Stimulated activated memory B cell treated with anti-CD40 and anti-IgM and Interleukin-4, amounts not matched to agents 10 μg/mL and 1 μg/mL and 100 μg/mL, for 72 hours (primary cell): ENCODE results near the gene AMH.

Source experiments
- ATAC-seq: fragments of 150-1000 bp; cut with Tn5 transposase; 2 replicates; pipeline ENCODE4 v1.10.0; 2021
- H3K27ac Mint-ChIP-seq: one replicate; pipeline ENCODE4 v1.8.0; 2022; ENCODE audit warnings: mild to moderate bottlenecking, mixed read lengths
- H3K27me3 Mint-ChIP-seq: one replicate; pipeline ENCODE4 v1.8.0; 2022; ENCODE audit warnings: mixed read lengths
- H3K36me3 Mint-ChIP-seq: one replicate; pipeline ENCODE4 v1.8.0; 2022; ENCODE audit warnings: mixed read lengths
- H3K4me1 Mint-ChIP-seq: one replicate; pipeline ENCODE4 v1.8.0; 2022; ENCODE audit warnings: mixed read lengths
- H3K4me3 Mint-ChIP-seq: one replicate; pipeline ENCODE4 v1.8.0; 2022; ENCODE audit warnings: mild to moderate bottlenecking, moderate library complexity, mixed read lengths
- H3K9me3 Mint-ChIP-seq: one replicate; pipeline ENCODE4 v1.8.0; 2022; ENCODE audit warnings: mixed read lengths

The AMH gene

DNA sequence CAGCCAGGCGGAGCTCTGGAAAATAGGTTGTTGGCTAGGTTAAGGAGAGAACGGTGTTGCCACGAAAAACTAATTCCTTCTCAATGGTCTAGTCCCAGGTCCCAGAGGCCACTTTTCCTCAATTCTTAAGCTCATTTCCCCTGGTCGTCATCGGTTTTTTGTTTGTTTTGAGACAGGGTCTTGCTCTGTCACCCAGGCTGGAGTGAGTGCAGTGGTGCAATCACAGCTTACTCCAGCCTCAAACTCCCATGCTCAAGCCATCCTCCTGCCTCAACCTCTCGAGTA, 11.3 kb upstream of the AMH start:
- H3K9me3 Mint-ChIP-seq = no peaks in the 10 kb centered on the region
- ATAC-seq = no peak
- H3K4me1 Mint-ChIP-seq = peaks cover 81% of the 10 kb centered on the region
- H3K36me3 Mint-ChIP-seq = peaks cover 45% of the 10 kb centered on the region
- H3K27ac Mint-ChIP-seq = peak overlapping the region; percentile 91
- H3K27me3 Mint-ChIP-seq = no peaks in the 10 kb centered on the region
- H3K4me3 Mint-ChIP-seq = peak overlapping the region; percentile 86

DNA sequence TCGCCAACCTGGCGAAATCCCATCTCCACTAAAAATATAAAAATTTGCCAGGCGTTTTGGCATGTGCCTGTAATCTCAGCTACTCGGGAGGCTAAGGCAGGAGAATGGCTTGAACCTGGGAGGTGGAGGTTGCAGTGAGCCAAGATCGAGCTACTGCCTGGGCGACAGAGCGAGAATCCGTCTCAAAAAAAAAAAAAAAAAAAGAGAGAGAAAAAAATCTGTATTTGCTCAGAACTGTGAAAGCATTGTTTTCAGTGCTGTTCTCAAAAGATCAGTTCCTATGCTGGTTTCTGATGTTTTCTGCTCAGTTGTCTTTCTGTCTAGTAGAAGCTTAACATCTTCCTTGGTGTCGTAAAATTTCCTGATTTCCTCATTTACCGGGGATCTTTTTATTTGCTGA, 9.9 kb upstream of the AMH start:
- Mint-ChIP-seq H3K4me3 (peak overlapping the region; percentile 86), H3K36me3 (peaks cover 46% of the 10 kb centered on the region), H3K9me3 (no peaks in the 10 kb centered on the region), H3K4me1 (peaks cover 74% of the 10 kb centered on the region), H3K27ac (peak overlapping the region; percentile 91), H3K27me3 (no peaks in the 10 kb centered on the region)
- no peak for ATAC-seq

DNA sequence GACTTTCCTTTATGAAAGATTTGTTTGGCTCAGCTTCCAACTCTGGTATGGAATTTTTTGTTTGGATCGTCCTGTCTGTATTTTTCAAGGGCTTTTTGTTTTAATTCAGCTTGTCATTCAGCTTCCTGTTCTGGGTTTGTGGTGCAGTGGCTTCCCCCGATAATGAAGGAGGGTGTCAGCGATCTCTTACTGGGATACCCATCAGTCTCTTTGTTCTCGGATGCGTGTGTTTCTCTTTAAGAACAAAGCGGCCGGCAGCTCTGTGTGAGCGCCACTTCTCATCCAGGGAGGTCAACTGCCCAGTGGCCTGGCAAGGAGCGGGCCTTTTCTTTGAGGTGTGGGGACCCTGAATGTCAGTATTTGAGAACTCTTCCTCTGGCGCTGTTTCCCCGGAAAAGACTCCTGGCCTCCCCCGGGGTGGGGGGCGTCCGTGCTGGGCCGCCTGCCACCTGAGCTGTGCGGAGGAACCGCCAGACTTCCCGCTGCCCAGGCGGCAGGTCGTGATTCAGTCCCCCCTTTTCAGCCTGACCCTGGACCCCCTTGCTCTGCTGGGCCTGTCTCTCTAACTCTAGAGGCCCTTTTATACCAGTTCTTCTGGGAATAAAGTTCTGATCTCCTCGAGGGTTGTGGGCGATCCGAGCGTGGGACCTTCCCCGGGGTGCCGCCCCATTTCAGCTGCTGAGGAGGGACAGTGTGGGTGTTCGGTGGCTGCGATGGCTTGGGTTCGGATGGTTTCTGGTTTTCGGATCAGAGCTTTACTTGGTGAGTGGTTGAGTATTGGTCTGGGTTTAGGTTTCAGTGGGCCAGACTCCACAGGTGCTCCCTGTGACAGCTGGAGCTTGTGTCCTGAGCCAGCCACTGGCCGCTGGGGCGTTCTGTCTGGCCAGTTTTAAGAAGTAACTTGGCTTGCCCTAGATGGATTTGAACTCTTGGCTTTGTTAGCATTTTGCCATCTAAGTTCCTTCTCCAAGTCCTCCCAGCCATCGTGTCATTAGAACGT, 9.1 kb upstream of the AMH start:
- Mint-ChIP-seq H3K27me3 (no peaks in the 10 kb centered on the region), H3K4me1 (peaks cover 65% of the 10 kb centered on the region), H3K36me3 (peaks cover 52% of the 10 kb centered on the region), H3K27ac (peak overlapping the region; percentile 91), H3K9me3 (no peaks in the 10 kb centered on the region), H3K4me3 (peak overlapping the region; percentile 86)
- no peak for ATAC-seq

DNA sequence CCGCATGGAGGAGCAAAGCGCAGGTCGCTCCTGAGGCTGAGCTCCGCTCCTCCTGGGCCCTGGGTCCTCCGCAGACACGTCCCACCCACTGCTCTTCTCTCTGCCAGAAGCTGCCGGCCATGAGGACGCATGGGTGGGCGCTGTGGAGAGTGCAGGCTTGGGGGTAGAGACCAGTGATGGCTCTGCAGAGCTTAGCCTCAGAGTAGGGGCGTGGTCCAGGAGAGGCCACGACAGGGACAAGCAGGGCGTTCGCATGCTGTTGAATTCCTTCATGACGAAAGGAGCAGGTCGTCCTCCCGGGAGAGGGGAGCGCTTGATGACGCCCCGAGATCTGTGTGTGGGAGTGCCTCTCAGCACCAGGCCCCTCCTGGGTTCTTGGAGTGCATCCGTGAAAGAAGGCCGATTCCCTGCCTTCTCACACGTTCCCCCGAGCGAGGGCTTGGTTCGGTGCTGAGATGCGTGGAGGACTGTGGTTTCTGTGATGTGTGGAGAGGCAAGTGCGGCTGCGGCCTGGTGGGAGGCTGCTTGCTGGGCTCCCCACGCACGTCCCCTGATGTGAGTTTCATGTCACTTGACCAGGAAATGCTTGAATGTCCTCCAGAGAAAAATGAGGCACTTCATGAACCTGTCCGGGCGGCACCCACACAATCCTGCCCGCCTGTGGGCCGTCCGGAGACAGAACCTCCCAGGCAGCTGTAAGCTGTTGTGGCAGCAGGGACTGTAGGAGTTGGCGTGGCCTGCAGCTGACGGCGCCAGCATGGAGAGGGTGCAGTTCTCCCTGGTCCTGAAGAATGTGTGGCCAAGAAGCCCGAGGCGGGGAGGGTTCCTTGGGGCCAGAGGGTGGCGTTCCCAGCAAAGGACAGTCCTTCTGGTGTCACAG, 8.0 kb upstream of the AMH start:
- Mint-ChIP-seq H3K36me3 (peaks cover 63% of the 10 kb centered on the region), H3K27me3 (no peaks in the 10 kb centered on the region), H3K4me3 (no peak overlapping the region), H3K27ac (no peak overlapping the region), H3K4me1 (peaks cover 60% of the 10 kb centered on the region), H3K9me3 (no peaks in the 10 kb centered on the region)
- no peak for ATAC-seq

DNA sequence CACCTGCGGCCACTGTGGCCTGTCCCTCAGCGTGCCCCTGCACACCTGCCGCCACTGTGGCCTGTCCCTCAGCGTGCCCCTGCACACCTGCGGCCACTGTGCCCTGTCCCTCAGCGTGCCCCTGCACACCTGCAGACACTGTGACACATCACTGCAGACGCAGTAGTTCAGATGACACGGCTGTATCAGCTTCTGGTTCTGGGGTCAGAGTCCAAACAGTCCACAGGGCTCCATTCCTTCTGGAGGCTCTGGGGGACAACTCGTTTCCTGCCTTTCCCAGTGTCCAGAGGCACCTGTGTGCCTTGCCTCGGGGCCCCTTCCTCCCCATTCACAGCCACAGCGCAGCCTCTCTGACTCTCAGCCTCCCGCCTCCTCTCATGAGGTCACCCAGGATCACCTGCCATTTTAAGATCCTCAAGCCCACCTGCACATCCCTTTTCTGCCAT, 7.0 kb upstream of the AMH start:
- no peaks in the 10 kb centered on the region for H3K9me3 Mint-ChIP-seq
- H3K36me3 Mint-ChIP-seq = peaks cover 73% of the 10 kb centered on the region
- H3K27me3 Mint-ChIP-seq = no peaks in the 10 kb centered on the region
- H3K4me3 Mint-ChIP-seq = no peak overlapping the region
- ATAC-seq = no peak
- peaks cover 60% of the 10 kb centered on the region for H3K4me1 Mint-ChIP-seq
- peak overlapping the region; percentile 17 for H3K27ac Mint-ChIP-seq

DNA sequence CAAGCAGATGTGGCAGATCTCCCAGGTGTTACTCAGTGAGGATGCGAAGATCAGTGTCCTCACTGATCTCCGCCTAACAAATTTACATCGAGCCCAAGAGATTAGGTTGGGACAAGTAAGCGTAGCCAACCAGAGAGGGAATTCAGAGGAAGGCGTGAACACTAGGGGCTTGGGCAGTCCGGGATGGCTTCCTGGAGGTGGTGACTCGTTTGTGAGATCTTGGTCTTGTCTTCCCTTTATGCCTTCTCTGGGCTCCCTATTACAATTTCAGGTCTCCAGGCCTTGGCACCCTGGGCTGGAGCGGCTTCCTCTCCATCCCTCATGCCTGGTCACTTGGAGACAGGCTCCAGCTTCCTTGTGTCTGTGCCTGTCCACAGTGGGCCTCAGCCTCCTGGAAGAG, 6.3 kb upstream of the AMH start:
- no peak for ATAC-seq
- H3K4me1 Mint-ChIP-seq = peaks cover 55% of the 10 kb centered on the region
- H3K36me3 Mint-ChIP-seq = peaks cover 78% of the 10 kb centered on the region
- peak overlapping the region; percentile 17 for H3K27ac Mint-ChIP-seq
- no peak overlapping the region for H3K4me3 Mint-ChIP-seq
- H3K9me3 Mint-ChIP-seq = no peaks in the 10 kb centered on the region
- H3K27me3 Mint-ChIP-seq = no peaks in the 10 kb centered on the region

DNA sequence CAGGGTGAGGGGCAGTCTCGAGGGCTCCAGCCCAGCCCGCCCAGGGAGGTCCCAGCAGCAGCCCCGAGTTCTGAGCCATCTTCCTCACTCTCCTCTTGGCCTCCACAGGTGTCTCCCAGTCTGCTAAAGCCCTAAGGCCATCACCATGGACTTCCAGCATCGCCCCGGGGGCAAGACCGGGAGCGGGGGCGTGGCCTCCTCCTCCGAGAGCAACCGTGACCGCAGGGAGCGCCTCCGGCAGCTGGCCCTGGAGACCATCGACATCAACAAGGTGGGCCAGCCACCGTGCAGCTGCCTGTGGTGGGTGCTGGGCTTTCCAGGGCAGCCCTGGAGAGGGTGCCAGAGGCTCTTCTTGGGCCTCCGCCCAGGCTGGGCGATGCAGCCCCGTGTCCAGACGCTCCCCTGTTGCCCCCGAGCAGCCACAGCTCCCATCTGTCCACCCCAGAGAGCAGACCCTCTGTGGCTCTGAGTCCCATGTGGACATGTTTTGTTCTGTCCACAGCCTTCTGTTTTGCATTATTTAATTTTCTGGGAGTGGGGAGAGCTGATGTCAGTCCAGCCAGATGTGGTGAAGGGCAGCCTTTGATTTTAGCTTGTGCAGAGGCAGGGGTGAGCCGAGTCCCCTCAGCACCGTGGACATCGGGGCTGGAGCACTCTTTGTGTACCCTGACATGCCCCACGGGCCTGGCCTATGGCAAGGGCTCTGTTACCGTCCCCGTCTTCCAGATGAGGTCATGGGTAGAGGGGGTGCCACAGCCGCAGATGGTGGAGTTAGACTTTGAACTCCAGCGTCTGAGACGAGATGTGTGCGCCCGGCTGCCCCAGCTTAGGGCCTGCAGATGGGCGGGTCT, 5.6 kb upstream of the AMH start:
- H3K4me3 Mint-ChIP-seq = no peak overlapping the region
- no peak for ATAC-seq
- no peaks in the 10 kb centered on the region for H3K27me3 Mint-ChIP-seq
- H3K27ac Mint-ChIP-seq = no peak overlapping the region
- H3K4me1 Mint-ChIP-seq = peaks cover 50% of the 10 kb centered on the region
- no peaks in the 10 kb centered on the region for H3K9me3 Mint-ChIP-seq
- peaks cover 78% of the 10 kb centered on the region for H3K36me3 Mint-ChIP-seq

DNA sequence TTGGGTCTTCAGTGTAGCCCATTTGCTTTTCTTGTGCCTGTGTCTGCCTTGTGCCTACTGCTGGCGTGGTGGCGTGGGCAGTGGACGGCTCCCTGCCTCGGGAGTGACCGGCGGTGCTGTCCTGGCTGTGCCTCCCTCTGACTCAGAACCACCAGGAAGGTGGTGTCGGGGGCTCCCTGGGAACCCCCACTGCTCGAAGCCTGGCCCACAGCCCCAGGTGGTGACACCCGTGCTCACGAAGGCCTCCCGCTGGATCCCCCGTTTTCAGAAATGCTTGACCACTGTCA, 5.1 kb upstream of the AMH start:
- no peaks in the 10 kb centered on the region for H3K27me3 Mint-ChIP-seq
- no peak overlapping the region for H3K4me3 Mint-ChIP-seq
- peaks cover 79% of the 10 kb centered on the region for H3K36me3 Mint-ChIP-seq
- H3K4me1 Mint-ChIP-seq = peaks cover 47% of the 10 kb centered on the region
- H3K27ac Mint-ChIP-seq = no peak overlapping the region
- H3K9me3 Mint-ChIP-seq = no peaks in the 10 kb centered on the region
- ATAC-seq = no peak

DNA sequence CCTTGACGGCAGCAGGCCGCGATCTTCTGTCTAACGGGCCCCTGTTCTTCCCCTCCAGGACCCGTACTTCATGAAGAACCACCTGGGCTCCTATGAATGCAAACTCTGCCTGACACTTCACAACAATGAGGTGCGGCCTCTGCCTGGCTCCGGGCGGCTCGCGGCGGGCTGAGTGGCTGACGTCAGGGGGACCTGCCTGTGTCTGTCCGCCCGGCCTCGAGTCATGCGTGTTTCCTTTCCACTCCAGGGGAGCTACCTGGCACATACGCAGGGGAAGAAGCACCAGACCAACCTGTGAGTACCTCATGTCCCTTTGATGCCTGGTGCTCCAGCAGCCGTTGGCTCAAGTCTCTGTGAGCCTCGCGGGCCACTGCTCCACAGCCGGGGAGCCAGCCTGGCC, 4.6 kb upstream of the AMH start:
- Mint-ChIP-seq H3K9me3 (no peaks in the 10 kb centered on the region), H3K4me3 (no peak overlapping the region), H3K27ac (no peak overlapping the region), H3K4me1 (peaks cover 43% of the 10 kb centered on the region), H3K27me3 (no peaks in the 10 kb centered on the region), H3K36me3 (peaks cover 75% of the 10 kb centered on the region)
- ATAC-seq = no peak

DNA sequence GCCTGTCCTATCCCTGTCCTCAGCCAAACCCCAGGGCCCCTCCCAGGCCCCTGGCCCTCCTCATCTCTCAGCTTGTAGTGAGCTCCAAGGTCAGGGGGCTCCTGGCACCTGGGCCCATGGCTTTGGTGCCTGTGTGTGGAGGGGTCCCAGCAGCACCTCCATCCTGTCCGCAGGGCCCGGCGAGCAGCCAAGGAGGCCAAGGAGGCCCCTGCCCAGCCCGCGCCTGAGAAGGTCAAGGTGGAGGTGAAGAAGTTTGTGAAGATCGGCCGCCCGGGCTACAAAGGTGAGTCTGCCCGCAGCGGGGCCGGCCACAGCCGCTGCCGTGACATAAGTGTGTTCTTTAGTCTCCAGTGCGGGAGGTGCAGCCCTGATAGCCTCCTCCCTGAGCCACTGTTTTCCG, 3.9 kb upstream of the AMH start:
- H3K9me3 Mint-ChIP-seq = no peaks in the 10 kb centered on the region
- H3K4me1 Mint-ChIP-seq = peaks cover 39% of the 10 kb centered on the region
- peaks cover 5% of the 10 kb centered on the region for H3K27me3 Mint-ChIP-seq
- H3K36me3 Mint-ChIP-seq = peaks cover 67% of the 10 kb centered on the region
- H3K27ac Mint-ChIP-seq = no peak overlapping the region
- H3K4me3 Mint-ChIP-seq = no peak overlapping the region
- ATAC-seq = no peak

DNA sequence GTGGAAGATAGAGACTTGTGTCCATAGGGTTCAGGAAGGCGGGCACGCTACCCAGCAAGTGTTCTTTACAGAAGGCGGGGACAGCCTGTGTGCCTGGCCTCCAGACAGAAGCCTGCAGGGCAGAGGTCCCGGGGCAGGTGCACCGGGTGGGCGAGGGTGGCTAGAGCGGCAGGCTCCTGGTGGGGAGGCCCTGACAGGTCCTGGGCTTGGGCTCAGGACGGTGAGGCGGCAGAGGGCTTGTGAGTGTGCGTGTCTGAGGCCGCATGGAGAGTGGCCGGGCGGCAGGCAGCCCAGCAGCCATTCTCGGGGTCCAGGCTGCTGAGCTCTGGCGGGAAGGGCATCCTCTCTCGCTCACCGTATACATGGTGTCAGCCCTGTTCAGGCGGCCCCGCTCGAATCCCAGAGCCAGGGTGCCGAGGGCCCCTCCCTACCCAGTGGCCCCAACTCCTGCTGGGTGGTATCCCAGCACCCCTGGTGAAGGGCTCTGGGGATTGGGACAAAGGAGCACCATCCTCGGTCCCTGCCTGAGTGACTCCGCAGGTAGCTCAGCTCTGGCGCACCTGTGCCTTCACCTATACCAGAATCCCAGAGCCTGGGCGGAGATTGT, 3.0 kb upstream of the AMH start:
- H3K4me3 Mint-ChIP-seq = no peak overlapping the region
- ATAC-seq = no peak
- H3K27ac Mint-ChIP-seq = no peak overlapping the region
- no peaks in the 10 kb centered on the region for H3K9me3 Mint-ChIP-seq
- H3K4me1 Mint-ChIP-seq = peaks cover 34% of the 10 kb centered on the region
- H3K27me3 Mint-ChIP-seq = peaks cover 9% of the 10 kb centered on the region
- H3K36me3 Mint-ChIP-seq = peaks cover 60% of the 10 kb centered on the region

DNA sequence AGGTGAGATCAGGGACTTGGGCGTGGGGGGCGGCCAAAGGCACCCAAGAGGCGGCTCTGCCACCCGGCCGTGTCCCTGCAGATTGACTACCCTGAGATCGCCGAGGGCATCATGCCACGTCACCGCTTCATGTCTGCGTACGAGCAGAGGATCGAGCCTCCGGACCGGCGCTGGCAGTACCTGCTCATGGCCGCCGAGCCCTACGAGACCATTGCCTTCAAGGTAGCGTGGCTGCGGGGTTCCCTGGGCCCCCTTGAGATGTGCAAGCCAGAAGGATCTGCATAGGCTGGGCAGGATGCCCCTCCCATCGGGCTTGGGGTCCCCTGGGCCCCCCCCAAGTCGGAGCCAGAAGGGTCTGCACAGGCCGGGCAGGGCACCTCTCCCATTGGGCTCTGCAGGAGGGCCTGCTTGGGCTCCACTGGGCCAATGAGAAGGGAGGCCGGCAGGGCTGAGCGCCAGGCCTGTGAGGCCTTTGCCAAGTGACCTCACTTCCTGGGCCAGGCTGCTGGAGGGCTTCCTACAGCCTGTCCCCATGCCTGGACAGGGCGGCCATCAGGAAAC, 2.2 kb upstream of the AMH start:
- Mint-ChIP-seq H3K4me1 (peaks cover 31% of the 10 kb centered on the region), H3K4me3 (no peak overlapping the region), H3K27ac (no peak overlapping the region), H3K27me3 (peaks cover 13% of the 10 kb centered on the region), H3K9me3 (no peaks in the 10 kb centered on the region), H3K36me3 (peaks cover 60% of the 10 kb centered on the region)
- ATAC-seq = no peak

DNA sequence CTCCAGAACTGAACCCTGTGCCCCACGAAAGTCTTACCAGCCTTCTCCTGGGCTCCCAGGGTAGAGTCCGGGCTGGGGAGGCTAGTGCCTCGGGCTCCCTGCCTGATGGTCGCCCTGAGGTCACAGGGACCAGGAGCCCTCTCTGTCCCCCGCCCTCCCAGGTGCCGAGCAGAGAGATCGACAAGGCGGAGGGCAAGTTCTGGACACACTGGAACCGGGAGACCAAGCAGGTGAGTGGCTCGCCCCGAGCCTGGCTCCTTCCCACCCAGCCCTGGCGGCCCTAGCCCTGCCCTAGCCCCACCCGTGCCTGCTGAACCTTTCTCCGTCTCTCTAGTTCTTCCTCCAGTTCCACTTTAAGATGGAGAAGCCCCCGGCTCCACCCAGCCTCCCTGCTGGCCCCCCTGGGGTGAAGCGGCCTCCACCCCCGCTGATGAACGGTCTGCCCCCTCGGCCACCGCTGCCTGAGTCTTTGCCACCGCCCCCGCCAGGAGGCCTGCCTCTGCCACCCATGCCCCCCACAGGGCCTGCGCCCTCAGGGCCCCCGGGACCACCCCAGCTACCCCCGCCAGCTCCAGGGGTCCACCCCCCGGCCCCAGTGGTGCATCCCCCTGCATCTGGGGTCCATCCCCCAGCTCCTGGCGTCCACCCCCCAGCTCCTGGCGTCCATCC, 1.6 kb upstream of the AMH start:
- Mint-ChIP-seq H3K27me3 (peaks cover 20% of the 10 kb centered on the region), H3K4me1 (peaks cover 32% of the 10 kb centered on the region), H3K9me3 (no peaks in the 10 kb centered on the region), H3K27ac (no peak overlapping the region), H3K36me3 (peaks cover 55% of the 10 kb centered on the region), H3K4me3 (no peak overlapping the region)
- peak; percentile 20 for ATAC-seq
